AG08396 (cell line): ENCODE results near the gene VWC2L.
A peak's percentile ranks its signal among the peaks of the same experiment; 100 is the strongest.

Experiments
- DNase-seq: peaks from one replicate; pipeline ENCODE4 v3.0.0; 2012; ENCODE audit warnings: low spot score, mixed read lengths

VWC2L gene

DNA sequence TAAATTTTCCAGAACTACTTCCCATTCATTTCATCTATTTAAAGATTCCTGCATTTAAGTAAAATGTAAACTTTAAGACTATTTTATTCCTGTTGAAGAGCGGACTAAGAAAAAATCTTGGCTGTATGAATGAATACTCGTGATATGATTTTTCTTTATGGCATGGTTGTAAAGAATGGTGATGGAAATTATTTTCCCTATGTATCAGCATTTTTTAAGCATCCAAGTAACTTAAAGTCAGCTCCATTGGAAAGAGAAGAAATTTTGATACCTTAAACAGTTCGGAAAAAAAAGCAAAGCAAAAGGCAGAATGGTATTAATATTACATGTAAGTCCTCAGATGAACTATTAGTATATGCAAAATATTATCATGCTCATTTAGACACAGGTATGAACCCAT lies 58.9 kb downstream of the VWC2L start:
- DNase-seq = no peak

GRCh38 chr2:214471382-214471781 lies 60.5 kb downstream of the VWC2L start:
- no peak for DNase-seq

GRCh38 chr2:214471990-214472389 lies 61.1 kb downstream of the VWC2L start:
- DNase-seq = peak; percentile 4

- no peak for DNase-seq
Observed at GRCh38 chr2:214477305-214477704, 66.5 kb downstream of the VWC2L start.

DNA sequence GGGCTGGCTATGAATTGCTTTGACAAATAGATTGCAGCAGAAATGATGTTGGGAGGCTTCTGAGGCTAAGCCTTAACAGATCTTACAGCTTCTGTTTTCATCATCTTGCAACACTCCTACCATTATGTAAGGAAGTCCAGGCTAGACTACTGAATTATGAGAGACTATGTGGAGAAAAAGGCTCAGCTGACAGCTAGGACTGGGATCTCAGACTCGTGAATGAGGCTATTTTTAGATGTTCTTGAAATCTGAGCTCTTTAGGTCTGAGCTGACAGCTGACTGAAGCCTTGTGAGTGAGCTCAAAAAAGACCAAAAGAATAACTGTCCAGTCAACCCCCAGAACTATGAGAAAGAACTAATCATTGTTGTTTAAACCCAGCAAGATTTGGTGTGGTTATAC lies 70.3 kb downstream of the VWC2L start:
- peak; percentile 21 for DNase-seq

- no peak for DNase-seq
Observed at GRCh38 chr2:214482728-214483127, 71.9 kb downstream of the VWC2L start.

GRCh38 chr2:214484239-214484638 lies 73.4 kb downstream of the VWC2L start:
- no peak for DNase-seq

- DNase-seq = no peak
Observed at GRCh38 chr2:214484701-214485100, 73.8 kb downstream of the VWC2L start.

GRCh38 chr2:214489181-214489580 lies 78.3 kb downstream of the VWC2L start:
- no peak for DNase-seq

- DNase-seq = no peak
Observed at GRCh38 chr2:214489702-214490101, 78.8 kb downstream of the VWC2L start.

GRCh38 chr2:214492152-214492551 lies 81.3 kb downstream of the VWC2L start:
- DNase-seq = no peak

GRCh38 chr2:214492608-214493007 lies 81.8 kb downstream of the VWC2L start:
- DNase-seq = no peak

DNA sequence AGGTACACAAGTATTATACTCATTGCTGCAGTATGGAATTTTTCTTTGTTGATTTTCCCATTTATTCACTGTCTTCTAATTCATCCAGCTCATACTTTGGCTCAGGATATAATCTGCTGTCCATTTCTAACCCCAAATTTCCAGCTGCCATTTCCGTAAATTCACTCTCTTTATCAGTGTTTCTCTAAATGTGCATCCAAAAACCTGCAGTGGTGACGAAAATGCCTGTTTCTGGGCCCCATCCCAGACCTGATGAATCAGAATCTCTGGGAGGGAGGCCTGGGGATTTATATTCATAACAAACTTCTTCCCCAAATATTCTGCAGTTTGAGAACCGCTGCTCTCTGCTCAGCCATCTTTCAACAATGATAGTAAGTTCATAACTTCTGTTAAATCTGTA lies 86.6 kb downstream of the VWC2L start:
- DNase-seq = peak; percentile 21

- DNase-seq = no peak
Observed at GRCh38 chr2:214503568-214503967, 92.7 kb downstream of the VWC2L start.

DNA sequence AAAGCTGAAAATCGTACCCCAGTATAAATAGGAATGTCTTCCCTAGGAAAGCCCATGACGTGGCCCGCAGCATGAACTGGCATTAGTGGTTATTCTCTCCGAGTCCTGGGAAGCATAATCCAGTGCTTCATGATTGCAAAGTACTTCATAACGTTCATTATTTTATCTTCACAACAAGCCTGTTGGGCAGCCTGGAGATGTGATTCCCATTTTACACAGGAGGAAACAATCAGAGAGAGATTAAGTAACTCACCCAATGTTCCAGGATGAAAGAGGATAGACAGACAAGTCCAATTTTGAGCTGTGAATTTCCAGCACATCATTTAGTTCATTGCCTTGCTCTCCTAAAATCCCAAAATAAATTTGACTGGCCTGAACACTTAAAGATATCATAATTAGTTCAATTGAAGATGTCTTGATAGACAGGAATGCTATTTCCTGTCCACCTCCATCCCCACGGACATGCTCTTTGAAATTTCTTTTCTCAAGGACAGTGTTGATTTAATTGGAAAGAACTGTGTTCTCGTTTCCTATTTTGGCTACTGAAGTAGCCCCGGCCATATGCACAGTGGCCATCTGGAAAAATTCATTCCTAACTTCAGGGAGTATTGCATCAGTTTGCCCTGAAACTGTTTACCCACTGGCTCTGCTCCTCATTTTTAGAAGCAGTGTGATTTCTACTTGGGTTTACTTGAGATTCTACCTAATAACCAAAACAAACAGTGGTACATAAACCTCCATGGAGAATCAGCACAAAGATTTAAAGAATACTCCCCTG lies 93.9 kb downstream of the VWC2L start:
- DNase-seq = no peak

DNA sequence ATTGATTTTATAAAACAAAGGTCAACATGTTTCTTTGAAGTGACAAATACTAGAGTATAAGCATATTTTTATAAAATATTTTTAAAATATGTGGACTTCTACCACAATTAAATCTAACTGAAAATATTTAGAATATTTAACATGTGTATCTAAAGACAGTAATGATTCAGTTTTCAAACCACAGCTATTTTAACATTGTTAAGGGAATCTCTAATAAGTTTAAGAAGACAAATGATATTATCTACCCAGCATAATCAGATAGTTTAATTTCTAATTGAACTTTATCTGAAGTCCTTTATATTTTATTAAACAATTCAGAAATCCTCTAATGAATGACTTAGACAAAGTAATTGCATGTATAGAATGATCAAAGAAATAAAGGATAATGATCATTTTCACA lies 96.2 kb downstream of the VWC2L start:
- no peak for DNase-seq

DNA sequence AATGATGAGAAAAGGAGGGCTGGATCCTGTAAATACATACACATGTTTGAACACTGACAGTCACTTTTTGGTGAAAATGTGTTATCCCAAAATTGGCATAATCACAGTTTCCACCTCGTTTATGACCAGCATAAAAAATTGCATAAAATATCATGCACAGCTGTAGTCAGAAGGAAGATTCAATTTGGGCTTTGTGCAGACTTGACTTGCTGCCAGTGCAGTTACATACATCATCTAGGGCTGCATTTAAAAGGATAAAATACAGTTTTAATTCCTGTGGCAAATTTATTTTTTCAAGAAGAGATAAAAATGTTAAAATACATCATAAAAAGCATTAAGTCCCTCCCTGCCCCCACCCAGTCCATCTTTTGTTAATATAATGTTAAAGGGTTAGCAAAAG lies 103.8 kb downstream of the VWC2L start:
- no peak for DNase-seq

DNA sequence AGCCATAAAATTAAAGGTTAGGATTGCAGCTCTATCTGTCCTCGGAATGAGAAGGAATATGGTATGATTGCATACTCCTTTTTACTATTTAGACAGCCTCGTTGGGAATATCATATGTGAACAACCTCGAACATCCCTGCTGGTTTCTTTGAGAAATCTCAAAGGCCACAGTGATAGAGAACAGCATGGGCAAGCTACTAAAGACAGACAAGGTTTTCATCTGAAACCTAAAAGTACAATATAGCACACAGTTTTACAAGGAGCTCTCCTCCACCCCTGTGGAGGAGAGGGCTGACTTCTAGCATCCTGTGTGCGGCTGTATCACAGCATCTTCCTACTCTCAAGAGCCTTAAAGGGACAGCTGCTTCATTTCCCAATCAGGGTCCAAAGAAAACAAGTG lies 104.3 kb downstream of the VWC2L start:
- DNase-seq = no peak

- DNase-seq = no peak
Observed at GRCh38 chr2:214519258-214519818, 108.5 kb downstream of the VWC2L start.

GRCh38 chr2:214529021-214529420 lies 118.2 kb downstream of the VWC2L start:
- no peak for DNase-seq

DNA sequence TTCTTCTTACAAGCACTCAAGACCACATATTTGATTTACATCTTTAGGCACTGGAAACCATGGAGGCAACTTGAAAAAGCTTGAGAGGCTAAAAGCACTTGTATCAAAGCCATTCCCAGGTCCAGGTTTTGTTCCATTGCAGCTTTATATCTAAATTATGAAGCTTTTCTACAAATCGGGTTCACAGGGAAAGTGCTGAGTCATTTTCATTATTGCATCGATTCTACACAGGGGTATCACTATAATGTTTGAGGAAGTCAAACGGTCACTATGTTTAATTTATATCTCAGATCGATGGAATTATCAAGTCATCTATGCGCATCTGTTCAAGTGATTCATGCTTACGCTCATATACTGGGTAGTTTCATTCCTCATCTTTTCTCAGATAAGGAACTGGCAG lies 118.7 kb downstream of the VWC2L start:
- no peak for DNase-seq

DNA sequence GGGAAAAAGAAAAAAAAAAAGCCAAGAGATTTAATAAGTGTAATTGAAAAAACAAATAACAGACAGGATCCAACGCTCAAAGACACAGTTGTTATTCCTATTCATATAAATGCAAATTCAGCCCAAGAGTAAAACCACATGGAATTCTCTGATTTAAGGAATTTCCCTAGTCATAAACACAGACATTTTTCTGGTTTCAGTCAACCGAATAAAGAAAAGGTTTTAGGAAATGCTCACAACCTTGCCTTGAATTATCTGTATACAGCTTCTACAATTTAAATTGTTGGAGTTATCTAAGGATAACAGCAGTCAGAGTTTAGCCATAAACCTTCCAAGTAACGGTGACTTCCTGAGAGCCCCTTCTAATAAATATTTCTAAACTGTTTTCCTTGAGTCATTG lies 122.7 kb downstream of the VWC2L start:
- peak; percentile 8 for DNase-seq

DNA sequence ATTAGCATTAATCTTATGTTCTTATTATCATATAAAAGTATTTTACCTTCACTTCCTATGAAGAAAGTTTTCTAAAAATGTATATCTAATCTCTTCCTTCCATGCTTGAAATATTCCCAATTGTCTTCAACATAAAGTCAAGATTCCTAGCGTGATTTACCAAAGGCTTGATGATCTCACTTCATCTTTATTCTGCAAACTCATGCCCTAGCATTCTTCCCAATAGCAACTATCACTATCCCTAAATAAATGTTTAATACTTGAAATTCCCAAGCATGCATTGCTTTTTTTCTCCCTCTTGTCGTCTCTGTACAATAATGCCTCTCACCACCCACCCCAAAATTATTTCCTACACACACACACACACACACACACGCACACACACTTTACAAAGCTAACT lies 125.8 kb downstream of the VWC2L start:
- DNase-seq = peak; percentile 10

GRCh38 chr2:214537929-214538328 lies 127.1 kb downstream of the VWC2L start:
- DNase-seq = no peak
